Caki2 (cell line): Measurements from ENCODE around the gene ETNK2. TPM values are rescaled to one million over a fixed set of nuclear protein-coding genes. Genes with fewer than 3 reads are reported as not detected.

Experiments
- DNase-seq: peaks from one replicate; pipeline ENCODE4 v3.0.0-alpha.2; 2015; ENCODE audit warnings: low read depth
- in situ Hi-C: cut with HindIII; loops from 2 replicates; pipeline ENCODE4 v1.10.0; 2016; ENCODE audit warnings: low sequenced_read_pairs, low pct_unique_long_range_greater_than_20kb, mixed read lengths
- total RNA-seq: library from RNA; depleted of rRNA; stranded (reverse); fragments of >200 nt; shearing (Covaris generic); gene quantifications from 2 replicates; pipeline ENCODE4 v1.2.3, GENCODE V29; 2014; ENCODE audit warnings: low replicate concordance

The ETNK2 gene
- total RNA-seq, 1 experiment from 2014 or later = 5.6 TPM

DNA sequence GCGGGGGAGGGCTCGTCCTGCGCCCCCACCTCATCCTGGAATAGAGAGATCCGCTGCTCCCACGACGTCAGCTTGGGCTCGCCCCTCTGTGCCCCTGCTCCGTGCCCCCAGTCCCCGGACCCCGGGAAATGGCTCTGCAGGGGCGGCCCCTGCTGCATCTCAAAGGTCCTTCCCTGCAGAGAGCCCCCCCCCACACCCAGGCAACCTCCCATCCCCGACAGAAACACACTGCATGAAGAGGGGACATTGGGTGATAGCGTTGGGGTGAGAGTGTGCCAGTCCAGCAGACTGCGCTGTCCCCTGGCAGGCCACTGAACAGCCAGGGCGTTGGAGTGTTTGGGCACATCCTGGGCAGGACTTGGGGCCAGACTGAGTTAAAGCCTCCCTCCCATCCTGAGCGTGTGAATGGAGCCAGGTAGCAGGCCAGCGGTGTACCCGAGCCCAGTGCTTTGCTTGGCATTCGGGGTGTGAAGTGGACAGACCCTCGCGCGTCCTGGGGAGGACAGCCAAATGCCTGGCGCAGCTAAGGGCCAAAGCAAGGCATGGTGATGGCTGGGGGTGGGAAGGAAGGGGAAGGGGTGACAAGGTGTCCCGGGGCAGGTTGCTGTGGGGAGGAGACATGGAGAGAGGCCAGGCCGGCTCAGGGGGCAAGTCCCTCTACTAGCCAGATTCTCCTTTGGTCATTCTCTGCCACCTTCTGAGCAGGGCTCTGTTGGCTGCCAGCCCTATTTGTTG, 633 bp upstream of the ETNK2 start:
- no peak for DNase-seq
- in situ Hi-C loops = no loop called here

DNA sequence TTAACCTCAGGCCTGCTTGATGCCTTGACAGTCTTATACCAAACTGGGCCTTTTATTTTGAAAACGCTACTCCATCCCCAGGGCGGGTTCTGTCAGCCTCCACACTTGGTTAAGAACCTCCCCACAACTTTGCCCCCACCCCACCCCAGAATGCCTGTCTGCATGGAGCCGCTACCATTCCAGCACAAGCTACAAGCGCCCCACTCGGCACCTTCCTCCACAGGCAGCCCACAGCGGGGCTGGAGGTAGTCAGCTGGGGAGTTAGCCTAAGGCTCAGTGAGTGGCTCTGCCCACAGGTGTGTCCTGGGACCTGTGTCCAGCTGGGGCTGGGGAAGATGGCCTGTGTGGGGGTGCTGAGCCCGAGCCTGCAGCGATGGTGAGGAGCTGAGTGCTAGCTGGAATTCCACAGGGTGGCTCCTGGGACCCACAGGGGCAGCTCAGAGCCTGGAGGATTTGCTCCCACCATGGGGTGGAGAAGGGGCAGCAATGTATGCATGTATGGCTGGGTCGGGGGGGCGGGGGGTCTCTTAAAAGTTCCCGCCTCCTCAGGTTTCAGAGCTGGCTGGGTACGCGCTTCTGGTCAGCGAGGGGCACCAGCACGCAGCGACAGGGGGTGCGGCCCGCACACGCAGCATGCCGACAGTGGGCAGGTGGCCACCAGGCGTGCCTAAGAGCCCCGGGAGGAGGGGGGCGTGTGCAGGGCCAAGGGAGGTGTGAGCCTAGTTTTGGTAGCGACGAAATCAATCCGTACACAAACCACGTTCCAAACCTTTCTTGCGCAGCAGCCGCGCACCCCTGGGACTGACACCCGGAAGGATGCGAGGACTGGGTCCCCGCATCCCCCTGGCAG, 917 bp downstream of the ETNK2 start:
- no peak for DNase-seq
- in situ Hi-C loops = no loop called here

DNA sequence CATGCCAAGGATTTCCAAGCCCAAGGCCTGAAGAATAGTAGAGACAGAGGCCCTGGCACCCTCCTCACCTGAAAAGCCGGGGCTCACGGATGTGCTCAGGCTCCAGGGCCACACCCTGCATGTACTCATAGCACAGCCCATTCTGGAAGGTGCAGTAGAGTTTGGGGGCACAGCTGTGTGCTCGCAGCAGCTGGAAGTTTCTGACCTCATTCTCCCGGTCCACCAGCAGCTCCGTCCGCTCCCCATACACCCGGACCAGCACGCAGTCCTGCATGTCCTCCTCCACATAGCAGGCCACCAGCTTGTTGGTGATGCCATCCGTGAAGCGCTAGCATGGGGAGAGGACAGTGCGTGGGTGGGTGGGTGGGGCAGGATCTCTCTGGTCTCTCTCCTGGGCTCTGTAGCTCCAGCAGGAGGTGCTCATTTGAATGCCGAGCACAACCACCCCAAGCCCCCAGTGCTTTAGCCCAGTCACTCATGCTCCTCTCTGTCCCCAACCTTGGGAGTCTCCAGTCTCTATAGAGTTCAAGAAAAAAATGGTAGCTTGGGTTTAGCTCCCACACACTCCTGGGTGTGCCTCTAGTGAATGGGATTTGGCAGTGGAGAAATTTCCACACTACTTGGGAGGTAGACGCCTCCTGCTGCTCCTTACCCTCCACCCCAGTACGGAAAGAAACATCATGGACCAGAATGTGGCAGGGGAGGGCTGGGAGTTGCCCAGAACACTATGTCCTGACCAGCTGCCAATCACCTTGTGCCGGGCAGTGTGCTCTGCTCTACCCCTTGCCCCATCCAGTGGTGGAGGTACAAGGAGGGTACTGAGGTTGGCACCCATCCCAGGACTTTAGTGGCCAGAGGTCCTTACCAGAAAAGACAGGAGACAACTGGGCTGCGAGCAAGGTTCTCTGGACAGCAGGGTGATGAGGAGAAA, 1.9 kb downstream of the ETNK2 start:
- DNase-seq = no peak
- in situ Hi-C loops = loop anchor here (25.0 kb wide), 1 partner anchor 288 kb away; the partner anchor contains the start of gene SNRPE

DNA sequence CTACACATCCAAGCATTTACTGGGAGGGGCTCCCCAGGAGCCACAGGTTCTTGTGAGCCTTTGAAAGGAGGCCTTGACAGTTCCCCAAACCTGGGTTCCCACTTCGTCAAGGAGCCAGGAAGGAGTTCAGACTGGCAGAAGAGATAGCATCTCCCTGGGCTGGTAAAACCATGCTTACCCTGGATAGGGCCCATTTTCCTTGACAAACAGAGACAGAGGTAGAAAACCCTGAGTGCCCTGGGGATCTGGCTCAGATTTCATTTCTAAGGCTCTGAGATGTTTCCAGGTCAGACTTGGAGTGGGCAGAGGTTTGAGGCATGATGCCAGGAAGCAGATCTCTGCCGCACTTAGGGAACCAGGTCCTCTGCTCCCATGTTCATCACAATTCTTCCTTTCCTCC, 2.7 kb downstream of the ETNK2 start:
- in situ Hi-C loops = loop anchor here (25.0 kb wide), 1 partner anchor 287 kb away; the partner anchor contains the start of gene SNRPE
- DNase-seq = no peak

DNA sequence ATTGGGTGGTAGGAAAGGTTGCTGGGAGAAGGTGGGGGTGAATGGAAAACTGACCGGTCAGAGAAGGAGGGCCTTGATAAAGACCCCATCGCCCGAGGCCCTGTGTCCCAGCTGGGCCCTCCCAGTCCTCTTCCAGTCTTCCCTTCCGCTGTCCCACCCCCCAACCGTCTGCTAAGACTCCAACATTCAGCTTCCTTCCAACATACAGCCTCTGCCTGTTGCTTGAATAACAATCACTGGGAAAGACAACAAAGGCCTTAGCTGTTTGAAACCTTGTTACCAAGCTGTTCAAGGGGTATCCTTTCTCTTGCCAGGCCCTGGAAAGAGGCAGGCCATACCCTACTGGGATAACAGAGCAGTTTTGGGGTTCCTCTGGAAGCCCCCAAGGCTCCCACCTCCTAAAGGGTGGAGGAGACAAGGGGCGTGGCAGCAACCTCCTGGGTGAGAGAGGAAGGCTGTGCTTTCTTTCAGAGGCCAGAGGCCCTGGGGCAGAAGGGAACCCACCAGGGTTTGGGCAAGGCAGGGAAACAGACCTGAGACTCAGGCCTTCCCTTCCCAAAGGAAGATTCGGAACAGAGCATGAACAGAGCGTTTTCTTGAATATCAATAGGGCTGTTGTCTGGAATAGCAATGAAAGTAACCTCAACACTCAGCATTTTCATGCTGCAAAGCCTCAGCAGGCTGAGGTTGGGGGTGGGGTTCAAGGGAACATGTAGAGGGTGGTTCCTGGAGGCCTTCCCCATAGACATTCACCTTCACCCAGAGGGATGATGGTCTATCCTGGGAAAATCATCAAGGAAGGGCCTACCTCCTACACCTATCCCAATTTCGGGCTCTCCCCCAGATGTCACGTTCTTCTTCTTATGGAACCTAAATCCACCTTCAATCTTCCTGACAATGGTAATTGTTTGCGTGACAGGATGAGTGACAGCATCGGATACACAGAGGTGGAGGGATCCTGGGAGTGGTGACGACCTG, 4.1 kb downstream of the ETNK2 start:
- in situ Hi-C loops = loop anchor here (25.0 kb wide), 1 partner anchor 285 kb away; the partner anchor contains the start of gene SNRPE
- DNase-seq = no peak

DNA sequence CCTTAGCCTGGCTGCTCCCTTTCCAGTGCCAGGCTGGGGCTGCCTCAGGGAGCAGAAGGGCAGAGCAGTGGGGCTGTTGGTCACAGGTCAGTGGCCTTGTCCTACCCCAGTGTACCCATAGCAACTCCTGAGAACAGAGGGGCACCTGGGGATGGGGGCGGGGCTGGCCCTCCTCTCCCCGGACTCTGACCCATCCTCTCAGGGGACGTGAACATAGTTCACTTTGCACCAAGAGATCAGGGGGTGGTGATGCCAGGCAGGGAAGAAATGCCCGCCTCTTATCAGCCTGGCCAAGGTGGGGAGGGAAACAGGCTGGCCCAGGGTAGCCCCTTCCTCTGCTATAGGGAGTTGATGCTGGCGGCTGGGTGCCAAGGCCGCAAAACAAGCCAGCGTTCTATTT, 4.9 kb downstream of the ETNK2 start:
- DNase-seq = no peak
- in situ Hi-C loops = loop anchor here (25.0 kb wide), 1 partner anchor 285 kb away; the partner anchor contains the start of gene SNRPE

DNA sequence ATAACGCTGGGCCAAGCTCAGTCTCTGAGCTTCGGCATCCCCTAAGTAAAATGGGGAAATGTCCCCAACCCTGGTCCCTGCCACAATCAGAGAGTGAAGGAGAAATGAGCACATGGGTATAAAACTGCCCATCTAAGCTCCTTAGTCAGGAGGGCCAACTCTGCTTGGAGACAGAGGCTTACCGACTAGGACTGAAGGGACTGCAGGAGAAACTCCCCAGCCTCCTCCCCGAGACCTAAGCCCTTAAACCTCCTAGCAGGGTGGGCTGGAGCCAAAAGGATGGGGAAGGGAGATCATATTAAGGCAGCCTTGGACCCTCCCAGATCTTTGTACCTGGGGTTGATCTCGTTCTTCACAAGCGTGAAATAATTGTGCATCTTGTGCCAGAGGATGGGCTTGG, 5.5 kb downstream of the ETNK2 start:
- no peak for DNase-seq
- in situ Hi-C loops = loop anchor here (25.0 kb wide), 1 partner anchor 284 kb away; the partner anchor contains the start of gene SNRPE

DNA sequence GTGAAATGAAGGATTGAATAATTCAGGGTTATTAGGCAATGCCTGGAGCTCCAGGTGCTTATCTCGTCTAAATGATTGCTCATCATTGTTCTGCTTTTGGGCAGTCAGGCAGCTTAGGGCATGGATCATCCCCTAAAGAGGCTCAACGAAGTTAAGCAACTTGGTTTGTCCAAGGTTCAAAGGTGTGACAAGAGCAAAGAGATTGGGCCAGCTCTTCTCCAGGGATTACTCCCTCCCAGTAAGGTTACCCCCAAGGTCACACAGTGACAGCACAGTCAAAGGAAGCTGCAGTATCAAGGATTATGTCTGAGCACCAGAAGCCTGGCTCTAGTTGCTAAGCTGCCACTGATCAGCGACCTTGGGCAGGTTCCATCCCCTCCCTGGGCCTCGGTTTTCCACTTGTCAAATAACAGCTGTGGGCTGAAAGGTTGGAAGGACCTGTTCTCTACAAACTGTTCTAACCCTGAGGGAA, 6.8 kb downstream of the ETNK2 start:
- no peak for DNase-seq
- in situ Hi-C loops = loop anchor here (25.0 kb wide), 1 partner anchor 283 kb away; the partner anchor contains the start of gene SNRPE

DNA sequence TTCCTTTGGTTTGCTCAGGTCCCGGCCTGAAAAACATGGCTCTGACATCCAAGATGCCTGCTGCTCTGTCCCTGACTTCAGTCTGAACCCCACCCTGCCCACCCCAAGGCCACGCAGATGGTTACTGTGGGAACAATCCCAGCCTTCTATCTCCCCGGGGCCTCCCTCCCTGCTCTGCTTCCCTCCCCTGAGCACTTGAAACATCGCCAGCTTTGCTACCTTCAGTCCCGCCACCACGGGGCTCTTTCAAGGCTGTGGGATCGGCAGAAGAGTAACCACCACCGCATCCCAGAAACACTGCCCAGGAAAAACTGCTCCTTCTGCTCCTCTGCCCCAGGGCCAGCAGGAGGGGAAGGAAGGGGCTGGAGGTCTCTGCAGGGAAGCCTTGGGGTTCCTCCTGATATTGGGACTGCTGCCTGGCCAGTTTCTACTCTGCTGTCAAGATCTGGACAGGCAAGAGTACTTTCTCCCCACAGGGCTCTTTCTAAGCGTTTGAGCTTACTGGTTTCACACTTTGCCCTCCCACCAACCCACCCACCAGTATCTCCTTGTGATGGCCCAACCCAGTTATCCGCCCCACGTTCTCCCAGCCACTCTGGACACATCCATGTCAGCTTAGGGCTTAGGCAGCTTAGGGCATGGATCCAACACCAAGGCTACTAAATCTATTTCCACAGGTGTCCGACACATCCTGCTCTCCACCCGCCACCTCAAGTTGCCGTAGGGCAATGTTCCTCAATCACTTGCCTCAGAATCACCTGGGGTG, 8.4 kb downstream of the ETNK2 start:
- DNase-seq = no peak
- in situ Hi-C loops = loop anchor here (25.0 kb wide), 1 partner anchor 281 kb away; the partner anchor contains the start of gene SNRPE

DNA sequence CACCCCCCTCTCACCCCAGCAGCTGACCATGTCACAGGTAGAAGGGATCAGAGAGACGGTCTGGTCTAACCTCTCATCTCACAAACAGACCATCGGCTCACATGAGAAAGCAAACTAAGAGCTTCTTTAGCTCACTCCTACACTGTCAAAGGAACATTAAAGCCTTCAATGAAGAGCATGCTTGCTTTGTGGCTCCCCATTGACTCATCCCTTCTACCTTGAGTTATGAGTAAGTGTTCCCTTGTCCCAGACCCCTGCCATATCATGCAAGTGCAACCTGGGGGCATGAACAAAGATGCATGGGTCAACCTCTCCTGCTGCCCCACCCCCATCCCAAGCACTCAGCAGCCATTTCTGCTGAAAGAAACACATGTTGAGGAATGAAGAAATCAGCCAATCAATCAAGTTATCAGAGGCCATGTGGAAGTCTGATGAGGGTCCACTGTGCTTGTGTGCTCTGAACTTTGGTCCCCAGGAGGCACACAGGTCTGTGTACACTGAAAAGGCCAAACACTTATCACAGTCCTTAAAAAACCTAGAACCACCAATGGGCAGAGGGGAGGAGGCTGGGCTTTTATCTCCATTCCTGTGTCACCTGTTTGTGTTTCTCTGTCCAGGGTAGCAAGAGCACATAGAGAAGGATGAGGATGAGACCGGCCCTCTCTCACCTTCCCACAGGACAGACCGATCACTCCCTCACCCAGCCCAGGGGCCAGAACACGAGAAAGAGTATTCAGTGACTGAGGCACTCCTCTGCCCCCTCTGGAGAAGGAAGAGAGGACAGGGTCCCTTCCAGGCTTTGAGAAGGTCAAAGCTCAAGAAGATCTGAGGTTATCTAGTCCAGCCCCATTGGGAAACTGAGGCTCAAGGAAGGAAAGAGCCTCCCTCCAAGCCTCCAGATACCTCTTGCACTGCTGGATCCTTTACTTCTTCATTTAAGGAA, 9.5 kb downstream of the ETNK2 start:
- in situ Hi-C loops = loop anchor here (25.0 kb wide), 1 partner anchor 280 kb away; the partner anchor contains the start of gene SNRPE
- DNase-seq = no peak

DNA sequence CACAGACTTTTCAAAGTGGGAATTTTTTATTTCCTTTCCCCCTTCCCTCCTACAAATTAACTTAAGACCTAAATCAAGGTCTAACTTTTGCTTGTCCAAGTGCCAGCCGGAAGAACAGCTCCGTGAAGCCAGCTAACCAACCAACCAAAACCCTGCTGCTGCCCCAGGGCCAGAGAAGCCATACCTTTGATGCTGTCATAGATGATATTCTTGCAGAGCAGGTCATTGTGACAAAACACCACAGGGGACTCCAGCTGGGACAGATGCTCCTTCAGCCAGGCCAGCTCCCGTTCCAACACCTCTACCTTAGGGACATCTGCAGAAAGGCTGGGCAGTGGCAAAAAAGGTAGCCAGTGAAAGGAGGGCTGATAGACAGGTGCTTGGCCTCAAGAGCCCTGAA, 10.7 kb downstream of the ETNK2 start:
- in situ Hi-C loops = loop anchor here (25.0 kb wide), 1 partner anchor 279 kb away; the partner anchor contains the start of gene SNRPE
- no peak for DNase-seq

DNA sequence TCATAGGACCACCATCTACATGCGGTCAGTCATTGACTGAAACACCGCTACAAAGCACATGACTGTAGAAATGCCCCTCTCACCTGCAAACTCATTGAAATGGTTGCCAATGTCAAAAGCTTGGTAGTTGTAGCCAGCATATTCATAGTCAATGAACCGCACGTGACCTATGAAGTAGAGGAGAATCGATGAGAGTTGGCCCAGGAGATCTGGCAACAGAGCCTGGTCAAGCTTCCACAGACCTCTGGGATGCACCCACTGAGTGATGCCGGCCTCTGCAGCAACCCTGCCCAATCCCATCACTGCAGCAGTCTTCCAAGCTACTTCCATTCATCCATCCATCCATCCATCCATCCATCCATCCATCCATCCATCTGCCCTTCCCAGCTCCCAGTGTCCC, 11.9 kb downstream of the ETNK2 start:
- in situ Hi-C loops = loop anchor here (25.0 kb wide), 1 partner anchor 278 kb away; the partner anchor contains the start of gene SNRPE

DNA sequence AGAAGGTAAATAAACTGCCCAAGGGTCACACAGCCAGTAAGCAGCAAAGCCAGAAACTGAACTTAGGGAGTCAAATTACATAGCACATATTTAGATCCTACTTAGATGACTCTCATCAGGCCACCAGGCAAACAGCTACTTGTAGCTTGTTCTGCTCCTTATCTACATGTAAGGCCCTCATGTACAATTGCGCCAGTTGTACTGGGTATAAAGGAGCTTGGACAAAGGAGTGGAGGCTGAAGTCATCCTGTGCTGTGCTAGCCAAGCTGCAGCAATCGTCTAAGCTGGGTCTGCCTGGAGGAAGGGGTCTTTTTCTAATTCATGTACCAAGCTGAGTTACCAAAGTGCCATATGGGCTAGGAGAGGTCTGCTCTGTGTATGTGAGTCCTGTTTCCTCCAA, 12.8 kb downstream of the ETNK2 start:
- DNase-seq = no peak
- in situ Hi-C loops = loop anchor here (25.0 kb wide), 1 partner anchor 277 kb away; the partner anchor contains the start of gene SNRPE

More for the DNA sequence above, 11.9 kb downstream of the ETNK2 start:
- DNase-seq = no peak

DNA sequence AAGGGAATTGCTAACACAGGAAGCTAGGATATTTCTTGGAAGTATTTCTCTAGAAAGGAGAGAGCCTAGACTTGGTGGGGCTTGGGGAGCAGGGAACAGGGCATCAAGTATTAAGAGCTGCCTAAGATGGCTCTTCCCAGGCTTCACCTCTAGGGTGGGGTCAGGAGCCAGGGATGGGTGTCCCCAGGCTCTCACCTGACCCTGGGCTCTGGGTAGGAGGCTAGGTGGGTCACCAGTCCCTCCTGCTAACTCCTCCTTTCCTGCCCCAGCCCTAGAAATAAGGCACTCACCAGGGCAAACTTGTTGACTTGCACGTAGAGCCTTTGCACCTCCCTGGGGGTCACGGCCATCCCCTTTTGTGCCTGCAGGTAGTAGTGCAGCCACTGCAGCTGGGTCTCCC, 15.0 kb downstream of the ETNK2 start:
- DNase-seq = no peak
- in situ Hi-C loops = loop anchor here (25.0 kb wide), 1 partner anchor 275 kb away; the partner anchor contains the start of gene SNRPE

DNA sequence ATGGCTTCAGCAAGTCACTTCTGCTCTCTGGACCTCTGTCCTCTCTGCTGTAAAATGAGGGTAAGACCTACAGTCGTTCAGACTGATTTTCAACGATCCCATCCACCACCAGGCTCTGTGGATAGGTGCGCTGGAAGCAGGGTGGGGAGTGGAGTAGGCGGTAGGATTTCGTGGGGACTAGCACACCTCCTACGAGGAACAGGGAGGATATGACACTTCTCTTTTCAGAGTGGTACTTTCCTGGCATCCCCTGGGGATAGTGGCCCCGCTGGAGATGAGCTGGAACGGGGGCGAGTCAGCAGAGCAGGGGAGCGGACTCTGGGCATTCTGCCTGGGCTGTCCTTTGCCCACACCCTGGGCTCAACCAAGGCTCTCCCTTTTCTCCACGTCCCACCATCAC, 17.7 kb downstream of the ETNK2 start:
- DNase-seq = no peak
- in situ Hi-C loops = loop anchor here (25.0 kb wide), 1 partner anchor 272 kb away; the partner anchor contains the start of gene SNRPE
